ENCODE results near the gene CD109.
A peak's percentile ranks its signal among the peaks of the same experiment; 100 is the strongest.
"Not testable (repeated sequence)": the region's sequence is repeated elsewhere in the genome, so short reads cannot be mapped to it uniquely, and the experiment has no call there.

Gene CD109

GRCh38 chr6:73798592-73798991 is 102.6 kb downstream of the CD109 start:
- DNase-seq = peak; percentile 1

- DNase-seq = no peak
Observed at GRCh38 chr6:73800997-73801396, 105.0 kb downstream of the CD109 start.

- DNase-seq = no peak
Observed at GRCh38 chr6:73801652-73802268, 105.8 kb downstream of the CD109 start.

GRCh38 chr6:73802366-73802765 is 106.4 kb downstream of the CD109 start:
- no peak for DNase-seq

GRCh38 chr6:73803562-73804241 is 107.7 kb downstream of the CD109 start:
- DNase-seq = no peak

GRCh38 chr6:73805221-73805620 is 109.2 kb downstream of the CD109 start:
- not testable (repeated sequence) for DNase-seq

- DNase-seq = not testable (repeated sequence)
Observed at GRCh38 chr6:73805982-73806381, 110.0 kb downstream of the CD109 start.

- no peak for DNase-seq
Observed at GRCh38 chr6:73811706-73812105, 115.7 kb downstream of the CD109 start.

- DNase-seq = no peak
Observed at GRCh38 chr6:73817253-73817652, 121.2 kb downstream of the CD109 start.

GRCh38 chr6:73823046-73823735 is 127.2 kb downstream of the CD109 start:
- DNase-seq = peak; percentile 85

- peak; percentile 28 for DNase-seq
Observed at GRCh38 chr6:73823832-73824231, 127.8 kb downstream of the CD109 start.

- no peak for DNase-seq
Observed at GRCh38 chr6:73826571-73826970, 130.6 kb downstream of the CD109 start.

GRCh38 chr6:73830119-73830518 is 134.1 kb downstream of the CD109 start:
- no peak for DNase-seq

- no peak for DNase-seq
Observed at GRCh38 chr6:73832313-73832712, 136.3 kb downstream of the CD109 start.

GRCh38 chr6:73844696-73845095 is 148.7 kb downstream of the CD109 start:
- DNase-seq = not testable (repeated sequence)

GRCh38 chr6:73851048-73851447 is 155.0 kb downstream of the CD109 start:
- DNase-seq = not testable (repeated sequence)

GRCh38 chr6:73854998-73855718 is 159.2 kb downstream of the CD109 start:
- DNase-seq = no peak

- DNase-seq = no peak
Observed at GRCh38 chr6:73857341-73857890, 161.4 kb downstream of the CD109 start.

GRCh38 chr6:73858376-73858775 is 162.4 kb downstream of the CD109 start:
- DNase-seq = no peak

- no peak for DNase-seq
Observed at GRCh38 chr6:73860303-73860702, 164.3 kb downstream of the CD109 start.

GRCh38 chr6:73866305-73866704 is 170.3 kb downstream of the CD109 start:
- DNase-seq = no peak

GRCh38 chr6:73867411-73867810 is 171.4 kb downstream of the CD109 start:
- DNase-seq = no peak

GRCh38 chr6:73870907-73871306 is 174.9 kb downstream of the CD109 start:
- DNase-seq = no peak
